ENCODE results near the gene ALKBH3.

DNA sequence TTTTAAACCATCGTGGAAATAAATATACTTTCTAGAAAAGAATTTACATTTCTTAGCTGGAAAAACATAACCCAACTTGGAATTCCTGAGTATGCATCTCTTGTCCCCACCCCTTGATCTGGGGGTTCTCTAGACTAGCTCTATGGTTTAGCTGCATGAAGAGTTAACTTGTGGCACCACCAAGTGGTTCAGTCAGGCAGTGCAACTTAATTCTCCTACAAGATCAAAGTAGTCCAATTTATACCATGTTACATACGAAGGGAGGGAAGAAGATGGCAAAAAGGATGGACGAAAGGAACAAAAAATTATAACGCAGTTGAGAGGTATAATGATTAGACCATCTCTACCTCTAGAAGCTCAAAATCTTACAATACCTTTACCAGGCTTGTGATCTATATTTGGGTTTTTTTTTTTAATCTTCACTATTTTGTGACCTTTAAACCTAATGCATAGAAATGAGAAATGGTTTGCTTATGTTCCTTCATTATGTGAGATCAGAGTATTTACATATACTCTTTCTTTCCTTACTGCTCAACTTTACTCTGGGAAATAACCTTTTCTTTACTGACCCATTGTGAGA lies 28.5 kb upstream of the ALKBH3 start:
- TF ChIP-seq, protein P1, sequence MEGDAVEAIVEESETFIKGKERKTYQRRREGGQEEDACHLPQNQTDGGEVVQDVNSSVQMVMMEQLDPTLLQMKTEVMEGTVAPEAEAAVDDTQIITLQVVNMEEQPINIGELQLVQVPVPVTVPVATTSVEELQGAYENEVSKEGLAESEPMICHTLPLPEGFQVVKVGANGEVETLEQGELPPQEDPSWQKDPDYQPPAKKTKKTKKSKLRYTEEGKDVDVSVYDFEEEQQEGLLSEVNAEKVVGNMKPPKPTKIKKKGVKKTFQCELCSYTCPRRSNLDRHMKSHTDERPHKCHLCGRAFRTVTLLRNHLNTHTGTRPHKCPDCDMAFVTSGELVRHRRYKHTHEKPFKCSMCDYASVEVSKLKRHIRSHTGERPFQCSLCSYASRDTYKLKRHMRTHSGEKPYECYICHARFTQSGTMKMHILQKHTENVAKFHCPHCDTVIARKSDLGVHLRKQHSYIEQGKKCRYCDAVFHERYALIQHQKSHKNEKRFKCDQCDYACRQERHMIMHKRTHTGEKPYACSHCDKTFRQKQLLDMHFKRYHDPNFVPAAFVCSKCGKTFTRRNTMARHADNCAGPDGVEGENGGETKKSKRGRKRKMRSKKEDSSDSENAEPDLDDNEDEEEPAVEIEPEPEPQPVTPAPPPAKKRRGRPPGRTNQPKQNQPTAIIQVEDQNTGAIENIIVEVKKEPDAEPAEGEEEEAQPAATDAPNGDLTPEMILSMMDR (IDR thresholded peaks at IDR 0.05), result peak; percentile 39 to 57 (median 54)
- no peak for TF ChIP-seq POLR2A (IDR thresholded peaks at IDR 0.05)

All from testis (tissue), 2 donors.